ENCODE data around the gene NPDC1. TPM values are rescaled to one million over a fixed set of nuclear protein-coding genes. Genes with fewer than 3 reads are reported as not detected.

Gene NPDC1
- total RNA-seq, 1 donor from 2014 or later: 47.7 TPM

GRCh38 chr9:137062384-137062783 is 16.4 kb upstream of the NPDC1 start:
- TF ChIP-seq, protein P1, sequence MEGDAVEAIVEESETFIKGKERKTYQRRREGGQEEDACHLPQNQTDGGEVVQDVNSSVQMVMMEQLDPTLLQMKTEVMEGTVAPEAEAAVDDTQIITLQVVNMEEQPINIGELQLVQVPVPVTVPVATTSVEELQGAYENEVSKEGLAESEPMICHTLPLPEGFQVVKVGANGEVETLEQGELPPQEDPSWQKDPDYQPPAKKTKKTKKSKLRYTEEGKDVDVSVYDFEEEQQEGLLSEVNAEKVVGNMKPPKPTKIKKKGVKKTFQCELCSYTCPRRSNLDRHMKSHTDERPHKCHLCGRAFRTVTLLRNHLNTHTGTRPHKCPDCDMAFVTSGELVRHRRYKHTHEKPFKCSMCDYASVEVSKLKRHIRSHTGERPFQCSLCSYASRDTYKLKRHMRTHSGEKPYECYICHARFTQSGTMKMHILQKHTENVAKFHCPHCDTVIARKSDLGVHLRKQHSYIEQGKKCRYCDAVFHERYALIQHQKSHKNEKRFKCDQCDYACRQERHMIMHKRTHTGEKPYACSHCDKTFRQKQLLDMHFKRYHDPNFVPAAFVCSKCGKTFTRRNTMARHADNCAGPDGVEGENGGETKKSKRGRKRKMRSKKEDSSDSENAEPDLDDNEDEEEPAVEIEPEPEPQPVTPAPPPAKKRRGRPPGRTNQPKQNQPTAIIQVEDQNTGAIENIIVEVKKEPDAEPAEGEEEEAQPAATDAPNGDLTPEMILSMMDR (conservative IDR thresholded peaks at IDR 0.05; ENCODE audit: low read depth, low read length): no peak
- H3K4me3 ChIP-seq (ENCODE audit: low read depth, low read length): no peak overlapping the region
- no peak for DNase-seq (ENCODE audit: low read depth)

- H3K4me3 ChIP-seq (ENCODE audit: low read depth, low read length): no peak overlapping the region
- TF ChIP-seq, protein P1 (conservative IDR thresholded peaks at IDR 0.05; ENCODE audit: low read depth, low read length): no peak
- no peak for DNase-seq (ENCODE audit: low read depth)
Observed at GRCh38 chr9:137058521-137059234, 12.7 kb upstream of the NPDC1 start.

DNA sequence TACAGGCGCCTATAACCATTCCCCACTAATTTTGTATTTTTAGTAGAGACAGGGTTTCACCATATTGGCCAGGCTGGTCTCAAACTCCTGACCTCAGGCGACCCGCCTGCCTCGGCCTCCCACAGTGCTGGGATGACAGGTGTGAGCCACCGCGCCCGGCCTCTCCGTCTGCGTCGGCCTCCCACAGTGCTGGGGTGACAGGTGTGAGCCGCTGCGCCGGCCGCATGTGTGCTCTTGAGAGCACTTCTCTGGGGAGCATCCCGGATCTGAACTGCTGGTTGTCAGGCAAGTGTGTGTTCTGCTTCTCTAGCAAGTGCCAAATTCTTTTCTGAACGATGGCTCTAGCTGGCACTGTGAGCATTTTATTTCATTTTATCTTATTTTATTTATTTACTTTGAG is 11.6 kb upstream of the NPDC1 start:
- DNase-seq (ENCODE audit: low read depth): no peak

GRCh38 chr9:137056739-137057415 is 10.9 kb upstream of the NPDC1 start:
- DNase-seq (ENCODE audit: low read depth): no peak
- TF ChIP-seq, protein P1 (conservative IDR thresholded peaks at IDR 0.05; ENCODE audit: low read depth, low read length): no peak
- H3K4me3 ChIP-seq (ENCODE audit: low read depth, low read length): no peak overlapping the region

More for the DNA sequence above, 11.6 kb upstream of the NPDC1 start:
- TF ChIP-seq, protein P1 (conservative IDR thresholded peaks at IDR 0.05; ENCODE audit: low read depth, low read length): no peak
- no peak overlapping the region for H3K4me3 ChIP-seq (ENCODE audit: low read depth, low read length)

- no peak overlapping the region for H3K4me3 ChIP-seq (ENCODE audit: low read depth, low read length)
- TF ChIP-seq, protein P1 (conservative IDR thresholded peaks at IDR 0.05; ENCODE audit: low read depth, low read length): no peak
- DNase-seq (ENCODE audit: low read depth): no peak
Observed at GRCh38 chr9:137055385-137056364, 9.7 kb upstream of the NPDC1 start.

GRCh38 chr9:137054932-137055384 is 9.0 kb upstream of the NPDC1 start:
- H3K4me3 ChIP-seq (ENCODE audit: low read depth, low read length): no peak overlapping the region
- TF ChIP-seq, protein P1 (conservative IDR thresholded peaks at IDR 0.05; ENCODE audit: low read depth, low read length): no peak
- no peak for DNase-seq (ENCODE audit: low read depth)
